Stimulated activated CD8-positive, alpha-beta memory T cell treated with anti-CD3 and anti-CD28 coated beads, Interleukin-4, amount 100 ng/mL, for 4 hours (primary cell): ENCODE data around the gene RPL39.
"Not testable (repeated sequence)": the region's sequence is repeated elsewhere in the genome, so short reads cannot be mapped to it uniquely, and the experiment has no call there.

ENCODE experiments used
- DNase-seq, 2 donors: peaks; one replicate each; pipeline ENCODE4 v3.0.0-alpha.2; 2020; ENCODE audit warnings: low read depth in 2 of 2, low spot score in 1 of 2

RPL39 gene

GRCh38 chrX:119763836-119764387 is 27.5 kb downstream of the RPL39 start:
- DNase-seq, result no peak

DNA sequence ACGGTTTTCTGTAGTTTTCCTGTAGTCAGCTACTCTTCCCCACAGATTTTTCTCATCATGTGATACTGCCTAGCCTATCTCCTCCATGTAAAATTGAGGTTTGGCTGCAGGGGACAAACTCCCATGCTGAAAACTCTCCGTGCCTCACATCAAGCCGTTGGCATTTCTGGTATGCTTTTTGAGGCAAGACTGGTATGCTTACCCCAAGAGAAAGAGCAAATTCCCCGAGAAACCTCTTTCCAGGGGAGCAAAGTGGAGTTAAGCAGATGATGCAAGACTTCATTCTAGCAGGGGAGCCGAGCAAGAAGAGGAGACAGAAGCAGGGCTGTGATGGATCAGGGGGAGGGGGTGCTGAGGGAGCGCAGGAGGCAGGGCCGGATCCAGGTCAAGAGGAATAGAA is 28.2 kb downstream of the RPL39 start:
- no peak for DNase-seq

DNA sequence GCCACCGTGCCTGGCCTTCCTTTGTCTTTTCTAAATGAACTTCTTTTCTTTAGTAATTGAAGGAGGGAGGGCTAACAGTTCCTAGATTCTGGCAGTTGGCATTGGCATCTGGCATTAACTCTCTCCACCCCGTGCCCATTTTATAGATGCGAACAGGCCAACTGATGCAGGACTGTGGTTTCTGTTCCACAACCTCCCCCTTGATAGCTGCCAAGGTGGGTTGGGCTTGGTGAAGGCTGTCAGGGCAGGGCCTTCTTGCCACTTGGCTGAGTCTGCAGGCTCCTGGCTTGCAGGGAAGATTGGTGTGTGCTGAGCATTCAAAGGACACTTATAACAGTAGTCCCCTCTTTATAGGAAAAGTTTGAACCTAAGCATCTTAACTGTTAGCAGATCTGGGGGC is 28.7 kb downstream of the RPL39 start:
- no peak for DNase-seq

GRCh38 chrX:119760026-119760877 is 31.2 kb downstream of the RPL39 start:
- DNase-seq, result no peak

- DNase-seq, result no peak
Observed at GRCh38 chrX:119759248-119759766, 32.1 kb downstream of the RPL39 start.

GRCh38 chrX:119758731-119759247 is 32.6 kb downstream of the RPL39 start:
- DNase-seq, result no peak

- DNase-seq, result no peak
Observed at GRCh38 chrX:119757979-119758730, 33.3 kb downstream of the RPL39 start, which contains the start of gene SOWAHD. Gene SOWAHD (plus strand): TSS chrX:119758588. CDS start chrX:119758668, 80 bp downstream.

DNA sequence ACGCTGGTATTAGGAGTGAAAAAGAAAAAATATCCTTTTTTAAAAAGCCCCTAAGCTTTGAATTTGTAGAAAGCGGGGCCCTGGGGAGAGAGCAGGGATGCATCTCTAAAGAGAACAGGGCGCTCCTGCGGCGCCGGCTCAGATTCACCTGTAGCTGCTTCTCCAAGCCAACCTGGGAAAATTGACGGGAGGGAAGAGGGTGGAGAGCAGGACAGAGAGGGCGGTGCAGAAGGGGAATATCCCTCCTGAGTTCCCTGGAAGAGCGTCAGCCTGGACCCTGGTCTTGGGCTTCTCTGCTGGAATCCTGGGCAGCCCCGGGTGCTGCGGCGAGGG is 33.8 kb downstream of the RPL39 start:
- DNase-seq, result no peak

GRCh38 chrX:119756926-119757635 is 34.3 kb downstream of the RPL39 start:
- DNase-seq, result no peak

DNA sequence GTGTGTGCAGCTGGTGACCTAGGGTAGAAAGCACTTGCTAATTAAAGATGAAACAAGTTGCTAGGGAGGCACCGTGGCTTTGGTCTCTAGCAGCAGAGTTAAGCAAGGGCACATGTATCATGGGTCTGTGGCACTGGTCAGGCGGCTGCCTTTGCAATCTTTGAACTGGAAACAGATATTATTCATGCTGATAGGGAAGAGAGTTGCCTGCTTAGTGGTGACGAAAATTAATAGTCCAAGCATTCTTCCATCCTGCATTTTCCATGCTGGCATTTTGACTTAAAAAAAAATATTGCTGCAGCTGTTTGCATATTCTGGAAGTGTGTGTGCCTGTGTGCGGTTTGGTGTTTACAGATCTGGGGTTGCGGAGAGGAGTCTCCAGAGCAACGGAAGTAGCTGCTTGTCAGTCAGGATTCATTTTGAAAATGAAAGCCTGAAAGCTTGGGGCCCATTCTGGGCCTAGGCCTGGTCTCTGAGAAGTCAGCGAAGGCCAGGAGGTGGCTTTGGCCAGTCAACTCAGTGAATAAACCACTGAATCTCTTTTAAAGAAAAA is 35.4 kb downstream of the RPL39 start:
- no peak for DNase-seq

- DNase-seq, result no peak
Observed at GRCh38 chrX:119753639-119754257, 37.7 kb downstream of the RPL39 start.

- DNase-seq, result no peak
Observed at GRCh38 chrX:119753001-119753400, 38.4 kb downstream of the RPL39 start.

DNA sequence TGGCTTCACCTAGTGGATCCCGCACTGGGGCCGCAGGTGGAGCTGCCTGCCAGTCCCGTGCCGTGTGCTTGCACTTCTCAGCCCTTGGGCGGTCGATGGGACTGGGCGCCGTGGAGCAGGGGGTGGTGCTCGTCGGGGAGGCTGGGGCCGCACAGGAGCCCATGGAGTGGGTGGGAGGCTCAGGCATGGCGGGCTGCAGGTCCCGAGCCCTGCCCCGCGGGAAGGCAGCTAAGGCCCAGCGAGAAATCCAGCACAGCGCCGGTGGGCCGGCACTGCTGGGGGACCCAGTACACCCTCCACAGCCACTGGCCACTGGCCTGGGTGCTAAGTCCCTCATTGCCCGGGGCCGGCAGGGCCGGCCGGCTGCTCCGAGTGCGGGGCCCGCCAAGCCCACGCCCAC is 40.7 kb downstream of the RPL39 start:
- not testable (repeated sequence) for DNase-seq

- DNase-seq, result not testable (repeated sequence)
Observed at GRCh38 chrX:119750131-119750530, 41.3 kb downstream of the RPL39 start.

GRCh38 chrX:119745283-119745848 is 46.1 kb downstream of the RPL39 start:
- no peak for DNase-seq

DNA sequence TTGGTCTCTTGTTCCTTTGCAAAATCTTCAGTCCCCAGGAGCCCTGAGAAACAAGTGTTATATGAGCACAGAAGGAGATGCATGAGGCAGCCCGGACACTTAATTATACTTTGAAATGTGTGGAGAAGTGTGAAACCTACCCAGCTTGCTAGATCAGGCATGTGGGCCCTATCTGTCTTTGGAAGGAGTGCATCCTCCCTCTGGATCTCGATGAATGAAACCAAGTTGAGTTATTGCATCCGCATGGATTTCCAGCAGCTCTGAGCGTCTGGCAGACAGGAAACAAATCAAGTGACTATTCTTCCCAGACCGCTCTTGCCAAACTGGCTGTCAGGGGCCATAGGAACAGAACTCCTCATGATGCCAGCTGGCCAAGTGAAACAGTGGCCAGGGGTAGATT is 52.7 kb downstream of the RPL39 start:
- DNase-seq, result no peak
